ENCODE measurements around the gene LIMS1. TPM values are rescaled to one million over a fixed set of nuclear protein-coding genes. Genes with fewer than 3 reads are reported as not detected.

Gene LIMS1
- total and polyA plus RNA-seq, 2 of the 13 experiments (the other 11 are each of a cell fraction or from before 2014, with no cell fraction given) = 38.3 to 49.6 TPM

- no peak for TF ChIP-seq ATF6 (CRISPR knock-in tag; conservative IDR thresholded peaks at IDR 0.05)
- TF ChIP-seq PAWR (CRISPR knock-in tag; IDR thresholded peaks at IDR 0.05; ENCODE audit: borderline replicate concordance) = peak; percentile 98; the same call in 1 of the 2 replicates
- peak; percentile 95 for TF ChIP-seq FLYWCH1 (CRISPR knock-in tag; IDR thresholded peaks at IDR 0.05)
- TF ChIP-seq, protein P1, sequence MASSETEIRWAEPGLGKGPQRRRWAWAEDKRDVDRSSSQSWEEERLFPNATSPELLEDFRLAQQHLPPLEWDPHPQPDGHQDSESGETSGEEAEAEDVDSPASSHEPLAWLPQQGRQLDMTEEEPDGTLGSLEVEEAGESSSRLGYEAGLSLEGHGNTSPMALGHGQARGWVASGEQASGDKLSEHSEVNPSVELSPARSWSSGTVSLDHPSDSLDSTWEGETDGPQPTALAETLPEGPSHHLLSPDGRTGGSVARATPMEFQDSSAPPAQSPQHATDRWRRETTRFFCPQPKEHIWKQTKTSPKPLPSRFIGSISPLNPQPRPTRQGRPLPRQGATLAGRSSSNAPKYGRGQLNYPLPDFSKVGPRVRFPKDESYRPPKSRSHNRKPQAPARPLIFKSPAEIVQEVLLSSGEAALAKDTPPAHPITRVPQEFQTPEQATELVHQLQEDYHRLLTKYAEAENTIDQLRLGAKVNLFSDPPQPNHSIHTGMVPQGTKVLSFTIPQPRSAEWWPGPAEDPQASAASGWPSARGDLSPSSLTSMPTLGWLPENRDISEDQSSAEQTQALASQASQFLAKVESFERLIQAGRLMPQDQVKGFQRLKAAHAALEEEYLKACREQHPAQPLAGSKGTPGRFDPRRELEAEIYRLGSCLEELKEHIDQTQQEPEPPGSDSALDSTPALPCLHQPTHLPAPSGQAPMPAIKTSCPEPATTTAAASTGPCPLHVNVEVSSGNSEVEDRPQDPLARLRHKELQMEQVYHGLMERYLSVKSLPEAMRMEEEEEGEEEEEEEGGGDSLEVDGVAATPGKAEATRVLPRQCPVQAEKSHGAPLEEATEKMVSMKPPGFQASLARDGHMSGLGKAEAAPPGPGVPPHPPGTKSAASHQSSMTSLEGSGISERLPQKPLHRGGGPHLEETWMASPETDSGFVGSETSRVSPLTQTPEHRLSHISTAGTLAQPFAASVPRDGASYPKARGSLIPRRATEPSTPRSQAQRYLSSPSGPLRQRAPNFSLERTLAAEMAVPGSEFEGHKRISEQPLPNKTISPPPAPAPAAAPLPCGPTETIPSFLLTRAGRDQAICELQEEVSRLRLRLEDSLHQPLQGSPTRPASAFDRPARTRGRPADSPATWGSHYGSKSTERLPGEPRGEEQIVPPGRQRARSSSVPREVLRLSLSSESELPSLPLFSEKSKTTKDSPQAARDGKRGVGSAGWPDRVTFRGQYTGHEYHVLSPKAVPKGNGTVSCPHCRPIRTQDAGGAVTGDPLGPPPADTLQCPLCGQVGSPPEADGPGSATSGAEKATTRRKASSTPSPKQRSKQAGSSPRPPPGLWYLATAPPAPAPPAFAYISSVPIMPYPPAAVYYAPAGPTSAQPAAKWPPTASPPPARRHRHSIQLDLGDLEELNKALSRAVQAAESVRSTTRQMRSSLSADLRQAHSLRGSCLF (CRISPR knock-in tag; IDR thresholded peaks at IDR 0.05; ENCODE audit: borderline replicate concordance) = no peak; the same call in 1 of the 2 replicates
- TF ChIP-seq, protein P2, sequence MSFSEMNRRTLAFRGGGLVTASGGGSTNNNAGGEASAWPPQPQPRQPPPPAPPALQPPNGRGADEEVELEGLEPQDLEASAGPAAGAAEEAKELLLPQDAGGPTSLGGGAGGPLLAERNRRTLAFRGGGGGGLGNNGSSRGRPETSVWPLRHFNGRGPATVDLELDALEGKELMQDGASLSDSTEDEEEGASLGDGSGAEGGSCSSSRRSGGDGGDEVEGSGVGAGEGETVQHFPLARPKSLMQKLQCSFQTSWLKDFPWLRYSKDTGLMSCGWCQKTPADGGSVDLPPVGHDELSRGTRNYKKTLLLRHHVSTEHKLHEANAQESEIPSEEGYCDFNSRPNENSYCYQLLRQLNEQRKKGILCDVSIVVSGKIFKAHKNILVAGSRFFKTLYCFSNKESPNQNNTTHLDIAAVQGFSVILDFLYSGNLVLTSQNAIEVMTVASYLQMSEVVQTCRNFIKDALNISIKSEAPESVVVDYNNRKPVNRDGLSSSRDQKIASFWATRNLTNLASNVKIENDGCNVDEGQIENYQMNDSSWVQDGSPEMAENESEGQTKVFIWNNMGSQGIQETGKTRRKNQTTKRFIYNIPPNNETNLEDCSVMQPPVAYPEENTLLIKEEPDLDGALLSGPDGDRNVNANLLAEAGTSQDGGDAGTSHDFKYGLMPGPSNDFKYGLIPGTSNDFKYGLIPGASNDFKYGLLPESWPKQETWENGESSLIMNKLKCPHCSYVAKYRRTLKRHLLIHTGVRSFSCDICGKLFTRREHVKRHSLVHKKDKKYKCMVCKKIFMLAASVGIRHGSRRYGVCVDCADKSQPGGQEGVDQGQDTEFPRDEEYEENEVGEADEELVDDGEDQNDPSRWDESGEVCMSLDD (CRISPR knock-in tag; IDR thresholded peaks at IDR 0.05; ENCODE audit: borderline replicate concordance) = peak; percentile 89
- TF ChIP-seq, protein P3, sequence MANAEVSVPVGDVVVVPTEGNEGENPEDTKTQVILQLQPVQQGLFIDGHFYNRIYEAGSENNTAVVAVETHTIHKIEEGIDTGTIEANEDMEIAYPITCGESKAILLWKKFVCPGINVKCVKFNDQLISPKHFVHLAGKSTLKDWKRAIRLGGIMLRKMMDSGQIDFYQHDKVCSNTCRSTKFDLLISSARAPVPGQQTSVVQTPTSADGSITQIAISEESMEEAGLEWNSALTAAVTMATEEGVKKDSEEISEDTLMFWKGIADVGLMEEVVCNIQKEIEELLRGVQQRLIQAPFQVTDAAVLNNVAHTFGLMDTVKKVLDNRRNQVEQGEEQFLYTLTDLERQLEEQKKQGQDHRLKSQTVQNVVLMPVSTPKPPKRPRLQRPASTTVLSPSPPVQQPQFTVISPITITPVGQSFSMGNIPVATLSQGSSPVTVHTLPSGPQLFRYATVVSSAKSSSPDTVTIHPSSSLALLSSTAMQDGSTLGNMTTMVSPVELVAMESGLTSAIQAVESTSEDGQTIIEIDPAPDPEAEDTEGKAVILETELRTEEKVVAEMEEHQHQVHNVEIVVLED (CRISPR knock-in tag; IDR thresholded peaks at IDR 0.05; ENCODE audit: borderline replicate concordance) = peak; percentile 100
- peak; percentile 86 for TF ChIP-seq ZBTB49 (CRISPR knock-in tag; IDR thresholded peaks at IDR 0.05; ENCODE audit: borderline replicate concordance)
- peak; percentile 96; the same call in 1 of the 2 replicates for TF ChIP-seq MEIS1 (CRISPR knock-in tag; IDR thresholded peaks at IDR 0.05; ENCODE audit: borderline replicate concordance)
- TF ChIP-seq, protein P4, sequence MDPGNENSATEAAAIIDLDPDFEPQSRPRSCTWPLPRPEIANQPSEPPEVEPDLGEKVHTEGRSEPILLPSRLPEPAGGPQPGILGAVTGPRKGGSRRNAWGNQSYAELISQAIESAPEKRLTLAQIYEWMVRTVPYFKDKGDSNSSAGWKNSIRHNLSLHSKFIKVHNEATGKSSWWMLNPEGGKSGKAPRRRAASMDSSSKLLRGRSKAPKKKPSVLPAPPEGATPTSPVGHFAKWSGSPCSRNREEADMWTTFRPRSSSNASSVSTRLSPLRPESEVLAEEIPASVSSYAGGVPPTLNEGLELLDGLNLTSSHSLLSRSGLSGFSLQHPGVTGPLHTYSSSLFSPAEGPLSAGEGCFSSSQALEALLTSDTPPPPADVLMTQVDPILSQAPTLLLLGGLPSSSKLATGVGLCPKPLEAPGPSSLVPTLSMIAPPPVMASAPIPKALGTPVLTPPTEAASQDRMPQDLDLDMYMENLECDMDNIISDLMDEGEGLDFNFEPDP (CRISPR knock-in tag; conservative IDR thresholded peaks at IDR 0.05) = peak; percentile 94; the same call in 1 of the 2 replicates
Observed at GRCh38 chr2:108719149-108720044, 185.1 kb downstream of the LIMS1 start, which contains the start of gene RANBP2 (continued).
